ENCODE results near the gene CTRB1.
"Not testable (repeated sequence)": the region's sequence is repeated elsewhere in the genome, so short reads cannot be mapped to it uniquely, and the experiment has no call there.

Gene CTRB1

GRCh38 chr16:75254359-75254837 lies 35.6 kb downstream of the CTRB1 start:
- no peak for DNase-seq (ENCODE audit: low spot score)

GRCh38 chr16:75256059-75256571 lies 37.3 kb downstream of the CTRB1 start:
- DNase-seq (ENCODE audit: low spot score), result no peak

- DNase-seq (ENCODE audit: low spot score), result no peak
Observed at GRCh38 chr16:75256696-75257343, 38.0 kb downstream of the CTRB1 start.

- DNase-seq (ENCODE audit: low spot score), result no peak
Observed at GRCh38 chr16:75257886-75258806, 39.4 kb downstream of the CTRB1 start.

- no peak for DNase-seq (ENCODE audit: low spot score)
Observed at GRCh38 chr16:75258807-75259141, 40.0 kb downstream of the CTRB1 start.

- DNase-seq (ENCODE audit: low spot score), result no peak
Observed at GRCh38 chr16:75260851-75261589, 42.2 kb downstream of the CTRB1 start.

GRCh38 chr16:75261590-75262078 lies 42.8 kb downstream of the CTRB1 start:
- DNase-seq (ENCODE audit: low spot score), result peak; percentile 26

- peak; percentile 90 for DNase-seq (ENCODE audit: low spot score)
Observed at GRCh38 chr16:75262104-75262799, 43.5 kb downstream of the CTRB1 start.

GRCh38 chr16:75262800-75263127 lies 44.0 kb downstream of the CTRB1 start:
- DNase-seq (ENCODE audit: low spot score), result no peak

GRCh38 chr16:75263291-75263962 lies 44.6 kb downstream of the CTRB1 start:
- DNase-seq (ENCODE audit: low spot score), result no peak

GRCh38 chr16:75263963-75264445 lies 45.2 kb downstream of the CTRB1 start:
- DNase-seq (ENCODE audit: low spot score), result no peak

- no peak for DNase-seq (ENCODE audit: low spot score)
Observed at GRCh38 chr16:75264457-75264998, 45.7 kb downstream of the CTRB1 start.

GRCh38 chr16:75264999-75265910 lies 46.5 kb downstream of the CTRB1 start:
- no peak for DNase-seq (ENCODE audit: low spot score)

GRCh38 chr16:75265911-75266701 lies 47.3 kb downstream of the CTRB1 start:
- DNase-seq (ENCODE audit: low spot score), result peak; percentile 99

GRCh38 chr16:75266738-75267630 lies 48.2 kb downstream of the CTRB1 start:
- no peak for DNase-seq (ENCODE audit: low spot score)

GRCh38 chr16:75267631-75268264 lies 49.0 kb downstream of the CTRB1 start:
- no peak for DNase-seq (ENCODE audit: low spot score)

GRCh38 chr16:75269358-75269757 lies 50.6 kb downstream of the CTRB1 start:
- DNase-seq (ENCODE audit: low spot score), result not testable (repeated sequence)

Measured in HuH-7 (cell line).